SK-N-MC (cell line): ENCODE measurements around the gene SPHK2.

Experiments
- FOXP2 ChIP-seq: optimal IDR thresholded peaks from 2 replicates; pipeline ENCODE3; 2011; ENCODE audit warnings: mild to moderate bottlenecking, moderate library complexity; ENCODE audit not compliant: insufficient read depth; ENCODE audit errors: extremely low read length, control extremely low read depth
- POLR2AphosphoS5 ChIP-seq: IDR thresholded peaks from 2 replicates; pipeline ENCODE4 v1.6.1; 2012; ENCODE audit warnings: mild to moderate bottlenecking, low read depth, low read length, borderline replicate concordance

GRCh38 chr19:48631225-48631624 lies 11.9 kb downstream of the SPHK2 start:
- TF ChIP-seq POLR2AphosphoS5 (no peak), FOXP2 (no peak)
